WTC11 (cell line): Measurements from ENCODE around the gene RPL11. TPM values are rescaled to one million over a fixed set of nuclear protein-coding genes. Genes with fewer than 3 reads are reported as not detected.

Experiments
- ATAC-seq: fragments of 200-7000 bp; cut with Tn5 transposase; 2 replicates; pipeline ENCODE4 v1.10.0; 2021; ENCODE audit warnings: mild to moderate bottlenecking, moderate library complexity
- CTCF ChIA-PET: fragments of 300-600 bp; sonication (Branson Sonifier 250); formaldehyde crosslinking; loops from one replicate; lab custom pipeline; 2021; ENCODE audit warnings: antibody characterized with exemption; lab: Charles Lee
- POLR2A ChIA-PET: fragments of 350-600 bp; sonication (Branson Sonifier 250); formaldehyde crosslinking; loops from one replicate; lab custom pipeline; 2021; ENCODE audit warnings: antibody characterized with exemption; lab: Charles Lee
- DNase-seq: peaks from one replicate; pipeline ENCODE4 v3.0.0; 2021; ENCODE audit warnings: low spot score
- H3K27ac Mint-ChIP-seq: 2 replicates; pipeline ENCODE4 v1.8.0; 2021; ENCODE audit warnings: mixed read lengths
- H3K27me3 Mint-ChIP-seq: 2 replicates; pipeline ENCODE4 v1.8.0; 2021; ENCODE audit warnings: low read depth, mild to moderate bottlenecking, moderate library complexity, mixed read lengths
- H3K36me3 Mint-ChIP-seq: 2 replicates; pipeline ENCODE4 v1.8.0; 2021; ENCODE audit warnings: mixed read lengths
- H3K4me1 Mint-ChIP-seq: 2 replicates; pipeline ENCODE4 v1.8.0; 2022; ENCODE audit warnings: mixed read lengths
- H3K4me3 Mint-ChIP-seq: 2 replicates; pipeline ENCODE4 v1.8.0; 2021; ENCODE audit warnings: mild to moderate bottlenecking, moderate library complexity, mixed read lengths
- H3K9me3 Mint-ChIP-seq: 2 replicates; pipeline ENCODE4 v1.8.0; 2021; ENCODE audit warnings: mixed read lengths
- CREB1 ChIP-seq: sonication (generic); formaldehyde crosslinking; IDR thresholded peaks from 2 replicates; pipeline ENCODE4 v1.8.0; 2023; ENCODE audit warnings: mild to moderate bottlenecking, missing genetic modification reagents
- CREM ChIP-seq: sonication (generic); formaldehyde crosslinking; IDR thresholded peaks from 2 replicates; pipeline ENCODE4 v1.8.1; 2022; ENCODE audit warnings: mild to moderate bottlenecking, missing genetic modification reagents, moderate library complexity
- ELF4 ChIP-seq: sonication (generic); formaldehyde crosslinking; IDR thresholded peaks from 2 replicates; pipeline ENCODE4 v1.8.1; 2022; ENCODE audit warnings: low read depth, mild to moderate bottlenecking, moderate library complexity, missing genetic modification reagents
- ETV6 ChIP-seq: sonication (generic); formaldehyde crosslinking; IDR thresholded peaks from 2 replicates; pipeline ENCODE4 v1.8.1; 2022; ENCODE audit warnings: mild to moderate bottlenecking, missing genetic modification reagents
- FOXJ3 ChIP-seq: sonication (generic); formaldehyde crosslinking; IDR thresholded peaks from 2 replicates; pipeline ENCODE4 v1.9.0; 2021; ENCODE audit warnings: missing genetic modification reagents, mild to moderate bottlenecking, borderline replicate concordance
- FOXP1 ChIP-seq: sonication (generic); formaldehyde crosslinking; IDR thresholded peaks from 2 replicates; pipeline ENCODE4 v1.8.0; 2022; ENCODE audit warnings: missing genetic modification reagents, mild to moderate bottlenecking, moderate library complexity, borderline replicate concordance
- NR1H2 ChIP-seq: sonication (generic); formaldehyde crosslinking; IDR thresholded peaks from 2 replicates; pipeline ENCODE4 v1.9.0; 2021; ENCODE audit warnings: mild to moderate bottlenecking, moderate library complexity, missing genetic modification reagents
- NR3C1 ChIP-seq: sonication (generic); formaldehyde crosslinking; conservative IDR thresholded peaks from 2 replicates; pipeline ENCODE4 v1.8.1; 2023; ENCODE audit warnings: low read depth, mild to moderate bottlenecking, missing genetic modification reagents
- OVOL2 ChIP-seq: fragments of 250-450 bp; sonication (Bioruptor Pico); IDR thresholded peaks from 2 replicates; pipeline ENCODE4 v1.9.0; 2021; ENCODE audit warnings: mild to moderate bottlenecking, borderline replicate concordance
- TCF7 ChIP-seq: sonication (generic); formaldehyde crosslinking; IDR thresholded peaks from 2 replicates; pipeline ENCODE4 v1.8.0; 2022; ENCODE audit warnings: mild to moderate bottlenecking, low read depth, missing genetic modification reagents, moderate library complexity
- TP53 ChIP-seq: sonication (generic); formaldehyde crosslinking; IDR thresholded peaks from 2 replicates; pipeline ENCODE4 v1.8.1; 2023; ENCODE audit warnings: mild to moderate bottlenecking, missing genetic modification reagents
- ZNF263 ChIP-seq: sonication (generic); formaldehyde crosslinking; IDR thresholded peaks from 2 replicates; pipeline ENCODE4 v1.8.1; 2022; ENCODE audit warnings: low read depth, mild to moderate bottlenecking, moderate library complexity, missing genetic modification reagents
- ZNF416 ChIP-seq: fragments of 250-450 bp; sonication (Bioruptor Pico); IDR thresholded peaks from 2 replicates; pipeline ENCODE4 v1.9.0; 2021; ENCODE audit warnings: mild to moderate bottlenecking, inconsistent platforms
- ZNF423 ChIP-seq: fragments of 250-450 bp; sonication (Bioruptor Pico); IDR thresholded peaks from 2 replicates; pipeline ENCODE4 v2.1.2; 2022; ENCODE audit warnings: mild to moderate bottlenecking, moderate library complexity
- total RNA-seq: library from RNA; stranded (reverse); gene quantifications from 3 replicates; pipeline ENCODE4 v1.2.3, GENCODE V29; 2021
- TF ChIP-seq, protein P1 (sequence below): sonication (generic); formaldehyde crosslinking; IDR thresholded peaks from 2 replicates; pipeline ENCODE4 v1.8.1; 2023; ENCODE audit warnings: mild to moderate bottlenecking, missing genetic modification reagents, moderate library complexity
- TF ChIP-seq, protein P2 (sequence below): sonication (generic); formaldehyde crosslinking; IDR thresholded peaks from 2 replicates; pipeline ENCODE4 v1.8.1; 2022; ENCODE audit warnings: low read depth, missing genetic modification reagents, borderline replicate concordance
- TF ChIP-seq, protein P3 (sequence below): sonication (generic); formaldehyde crosslinking; conservative IDR thresholded peaks from 2 replicates; pipeline ENCODE4 v1.8.1; 2023; ENCODE audit warnings: mild to moderate bottlenecking, low read depth, missing genetic modification reagents, moderate library complexity
- TF ChIP-seq, protein P4 (sequence below): fragments of 250-450 bp; sonication (Bioruptor Pico); IDR thresholded peaks from 2 replicates; pipeline ENCODE4 v1.9.0; 2021; ENCODE audit warnings: moderate library complexity, mild to moderate bottlenecking, inconsistent platforms, borderline replicate concordance
- TF ChIP-seq, protein P5 (sequence below): fragments of 250-450 bp; sonication (Bioruptor Pico); conservative IDR thresholded peaks from 2 replicates; pipeline ENCODE4 v1.9.0; 2021; ENCODE audit warnings: mild to moderate bottlenecking
- TF ChIP-seq, protein P6 (sequence below): fragments of 250-450 bp; sonication (Bioruptor Pico); IDR thresholded peaks from 2 replicates; pipeline ENCODE4 v1.9.0; 2021; ENCODE audit warnings: mild to moderate bottlenecking, borderline replicate concordance
- TF ChIP-seq, protein P7 (sequence below): sonication (generic); formaldehyde crosslinking; IDR thresholded peaks from 2 replicates; pipeline ENCODE4 v1.8.1; 2022; ENCODE audit warnings: mild to moderate bottlenecking, moderate library complexity, missing genetic modification reagents

The RPL11 gene
- total RNA-seq, 1 experiment from 2014 or later = 1,406 TPM

DNA sequence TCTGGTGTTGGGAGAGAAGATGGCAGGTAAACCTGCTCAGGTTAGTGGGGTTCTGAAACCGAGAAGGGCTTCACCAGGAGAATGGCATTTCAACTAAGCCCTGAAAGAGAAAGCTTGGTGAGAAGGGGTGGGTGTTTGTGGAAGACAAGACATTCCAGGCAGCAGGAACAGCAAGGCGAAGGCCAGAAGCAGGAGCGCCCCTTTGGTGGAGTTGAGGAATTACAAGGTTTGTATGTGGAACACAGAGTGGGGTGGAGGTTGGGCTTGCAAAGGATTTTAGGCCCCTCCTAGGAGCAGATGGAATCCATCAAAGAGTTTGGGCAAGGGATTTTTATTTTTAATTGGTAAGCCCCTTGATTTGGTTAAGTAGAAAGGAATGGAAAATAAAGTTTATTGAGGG, 26.9 kb downstream of the RPL11 start (continued):
- TF ChIP-seq CREM (CRISPR knock-in tag) = no peak
- TF ChIP-seq, protein P1, sequence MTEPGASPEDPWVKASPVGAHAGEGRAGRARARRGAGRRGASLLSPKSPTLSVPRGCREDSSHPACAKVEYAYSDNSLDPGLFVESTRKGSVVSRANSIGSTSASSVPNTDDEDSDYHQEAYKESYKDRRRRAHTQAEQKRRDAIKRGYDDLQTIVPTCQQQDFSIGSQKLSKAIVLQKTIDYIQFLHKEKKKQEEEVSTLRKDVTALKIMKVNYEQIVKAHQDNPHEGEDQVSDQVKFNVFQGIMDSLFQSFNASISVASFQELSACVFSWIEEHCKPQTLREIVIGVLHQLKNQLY (CRISPR knock-in tag) = no peak
- no peak for TF ChIP-seq FOXP1 (CRISPR knock-in tag)
- no peak for TF ChIP-seq TCF7
- TF ChIP-seq OVOL2 (CRISPR knock-in tag) = no peak

DNA sequence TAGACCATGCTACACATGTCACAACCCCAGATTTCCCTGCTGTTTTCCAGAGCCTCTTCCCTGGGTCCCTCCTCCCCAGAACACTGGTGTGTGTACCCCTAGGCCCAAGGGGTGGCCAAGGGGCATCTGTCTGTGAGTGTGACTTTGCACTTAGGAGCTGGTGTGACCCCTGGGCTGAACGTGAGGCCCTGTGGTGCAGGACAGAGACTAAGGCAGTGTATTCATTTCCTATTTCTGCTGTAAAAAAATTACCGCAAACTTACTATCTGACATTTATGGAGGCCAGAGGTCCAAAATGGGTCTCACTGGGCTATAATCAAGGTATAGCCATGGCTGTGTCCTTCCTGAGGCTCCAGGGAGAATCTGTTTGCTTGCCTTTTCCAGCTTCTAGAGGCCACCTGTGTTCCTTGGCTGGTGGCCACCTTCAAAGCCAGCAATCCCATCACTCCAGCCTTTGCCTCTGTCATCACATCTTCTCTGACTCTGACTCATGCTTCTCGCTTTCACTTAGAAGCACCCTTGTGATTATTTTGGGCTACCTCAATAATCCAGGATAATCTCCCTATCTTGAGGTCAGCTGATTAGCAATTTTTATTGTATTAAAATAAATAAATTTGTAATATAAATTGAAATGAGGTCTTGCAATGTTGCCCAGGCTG, 27.7 kb downstream of the RPL11 start:
- CTCF ChIA-PET = interaction anchor here (1.1 to 2.7 kb wide), 7 partner anchors 8 to 82 kb away, joined by 4 to 14 read pairs (median 7); no protein-coding TSS in a partner anchor
- no peaks in the 10 kb centered on the region for H3K36me3 Mint-ChIP-seq
- DNase-seq (no peak), ATAC-seq (no peak)
- H3K4me3 Mint-ChIP-seq = no peak overlapping the region
- peaks cover 8% of the 10 kb centered on the region for H3K4me1 Mint-ChIP-seq
- POLR2A ChIA-PET = no interaction called here
- H3K27me3 Mint-ChIP-seq = no peaks in the 10 kb centered on the region
- H3K27ac Mint-ChIP-seq = no peak overlapping the region
- no peaks in the 10 kb centered on the region for H3K9me3 Mint-ChIP-seq
- TF ChIP-seq ETV6 (CRISPR knock-in tag) (no peak), TCF7 (no peak), ZNF263 (CRISPR knock-in tag) (no peak), ELF4 (CRISPR knock-in tag) (no peak), ZNF423 (CRISPR knock-in tag) (no peak), TP53 (CRISPR knock-in tag) (no peak), CREB1 (CRISPR knock-in tag) (no peak), ZNF416 (no peak), FOXJ3 (CRISPR knock-in tag) (no peak), NR3C1 (CRISPR knock-in tag) (no peak), NR1H2 (CRISPR knock-in tag) (no peak)
- TF ChIP-seq, protein P2, sequence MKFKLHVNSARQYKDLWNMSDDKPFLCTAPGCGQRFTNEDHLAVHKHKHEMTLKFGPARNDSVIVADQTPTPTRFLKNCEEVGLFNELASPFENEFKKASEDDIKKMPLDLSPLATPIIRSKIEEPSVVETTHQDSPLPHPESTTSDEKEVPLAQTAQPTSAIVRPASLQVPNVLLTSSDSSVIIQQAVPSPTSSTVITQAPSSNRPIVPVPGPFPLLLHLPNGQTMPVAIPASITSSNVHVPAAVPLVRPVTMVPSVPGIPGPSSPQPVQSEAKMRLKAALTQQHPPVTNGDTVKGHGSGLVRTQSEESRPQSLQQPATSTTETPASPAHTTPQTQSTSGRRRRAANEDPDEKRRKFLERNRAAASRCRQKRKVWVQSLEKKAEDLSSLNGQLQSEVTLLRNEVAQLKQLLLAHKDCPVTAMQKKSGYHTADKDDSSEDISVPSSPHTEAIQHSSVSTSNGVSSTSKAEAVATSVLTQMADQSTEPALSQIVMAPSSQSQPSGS = no peak
- TF ChIP-seq, protein P3, sequence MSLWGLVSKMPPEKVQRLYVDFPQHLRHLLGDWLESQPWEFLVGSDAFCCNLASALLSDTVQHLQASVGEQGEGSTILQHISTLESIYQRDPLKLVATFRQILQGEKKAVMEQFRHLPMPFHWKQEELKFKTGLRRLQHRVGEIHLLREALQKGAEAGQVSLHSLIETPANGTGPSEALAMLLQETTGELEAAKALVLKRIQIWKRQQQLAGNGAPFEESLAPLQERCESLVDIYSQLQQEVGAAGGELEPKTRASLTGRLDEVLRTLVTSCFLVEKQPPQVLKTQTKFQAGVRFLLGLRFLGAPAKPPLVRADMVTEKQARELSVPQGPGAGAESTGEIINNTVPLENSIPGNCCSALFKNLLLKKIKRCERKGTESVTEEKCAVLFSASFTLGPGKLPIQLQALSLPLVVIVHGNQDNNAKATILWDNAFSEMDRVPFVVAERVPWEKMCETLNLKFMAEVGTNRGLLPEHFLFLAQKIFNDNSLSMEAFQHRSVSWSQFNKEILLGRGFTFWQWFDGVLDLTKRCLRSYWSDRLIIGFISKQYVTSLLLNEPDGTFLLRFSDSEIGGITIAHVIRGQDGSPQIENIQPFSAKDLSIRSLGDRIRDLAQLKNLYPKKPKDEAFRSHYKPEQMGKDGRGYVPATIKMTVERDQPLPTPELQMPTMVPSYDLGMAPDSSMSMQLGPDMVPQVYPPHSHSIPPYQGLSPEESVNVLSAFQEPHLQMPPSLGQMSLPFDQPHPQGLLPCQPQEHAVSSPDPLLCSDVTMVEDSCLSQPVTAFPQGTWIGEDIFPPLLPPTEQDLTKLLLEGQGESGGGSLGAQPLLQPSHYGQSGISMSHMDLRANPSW (CRISPR knock-in tag) = no peak
- TF ChIP-seq, protein P4, sequence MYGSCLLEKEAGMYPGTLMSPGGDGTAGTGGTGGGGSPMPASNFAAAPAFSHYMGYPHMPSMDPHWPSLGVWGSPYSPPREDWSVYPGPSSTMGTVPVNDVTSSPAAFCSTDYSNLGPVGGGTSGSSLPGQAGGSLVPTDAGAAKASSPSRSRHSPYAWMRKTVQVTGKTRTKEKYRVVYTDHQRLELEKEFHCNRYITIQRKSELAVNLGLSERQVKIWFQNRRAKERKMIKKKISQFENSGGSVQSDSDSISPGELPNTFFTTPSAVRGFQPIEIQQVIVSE (CRISPR knock-in tag) = no peak
- TF ChIP-seq, protein P5, sequence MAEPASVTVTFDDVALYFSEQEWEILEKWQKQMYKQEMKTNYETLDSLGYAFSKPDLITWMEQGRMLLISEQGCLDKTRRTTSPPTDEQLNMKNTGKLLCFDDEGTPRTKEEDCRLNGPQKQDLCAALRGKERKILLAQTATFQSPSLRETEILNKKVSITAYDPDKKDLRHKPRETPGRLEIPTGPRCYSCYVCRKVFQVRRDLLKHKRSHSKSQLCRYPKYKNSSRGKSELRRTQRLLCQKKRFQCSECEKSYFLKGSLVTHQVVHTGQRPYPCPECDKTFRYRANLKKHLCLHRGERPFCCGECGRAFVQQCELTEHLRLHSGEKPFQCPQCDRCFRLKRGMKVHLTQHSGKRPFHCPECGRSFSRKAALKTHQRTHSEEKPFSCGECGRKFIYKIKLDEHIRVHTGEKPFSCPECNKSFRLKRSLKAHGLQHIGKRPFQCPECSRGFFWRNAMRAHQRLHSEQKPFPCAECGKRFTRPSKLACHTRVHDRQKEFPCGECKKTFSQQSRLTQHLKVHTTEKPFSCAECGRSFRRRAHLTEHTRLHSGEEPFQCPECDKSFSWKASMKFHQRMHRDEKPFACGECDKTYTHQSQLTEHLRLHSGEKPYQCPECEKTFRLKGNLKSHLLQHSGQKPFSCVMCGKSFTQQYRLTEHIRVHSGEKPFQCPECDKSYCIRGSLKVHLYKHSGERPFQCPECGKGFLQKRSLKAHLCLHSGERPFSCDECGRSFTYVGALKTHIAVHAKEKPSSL (CRISPR knock-in tag) = no peak
- TF ChIP-seq, protein P6, sequence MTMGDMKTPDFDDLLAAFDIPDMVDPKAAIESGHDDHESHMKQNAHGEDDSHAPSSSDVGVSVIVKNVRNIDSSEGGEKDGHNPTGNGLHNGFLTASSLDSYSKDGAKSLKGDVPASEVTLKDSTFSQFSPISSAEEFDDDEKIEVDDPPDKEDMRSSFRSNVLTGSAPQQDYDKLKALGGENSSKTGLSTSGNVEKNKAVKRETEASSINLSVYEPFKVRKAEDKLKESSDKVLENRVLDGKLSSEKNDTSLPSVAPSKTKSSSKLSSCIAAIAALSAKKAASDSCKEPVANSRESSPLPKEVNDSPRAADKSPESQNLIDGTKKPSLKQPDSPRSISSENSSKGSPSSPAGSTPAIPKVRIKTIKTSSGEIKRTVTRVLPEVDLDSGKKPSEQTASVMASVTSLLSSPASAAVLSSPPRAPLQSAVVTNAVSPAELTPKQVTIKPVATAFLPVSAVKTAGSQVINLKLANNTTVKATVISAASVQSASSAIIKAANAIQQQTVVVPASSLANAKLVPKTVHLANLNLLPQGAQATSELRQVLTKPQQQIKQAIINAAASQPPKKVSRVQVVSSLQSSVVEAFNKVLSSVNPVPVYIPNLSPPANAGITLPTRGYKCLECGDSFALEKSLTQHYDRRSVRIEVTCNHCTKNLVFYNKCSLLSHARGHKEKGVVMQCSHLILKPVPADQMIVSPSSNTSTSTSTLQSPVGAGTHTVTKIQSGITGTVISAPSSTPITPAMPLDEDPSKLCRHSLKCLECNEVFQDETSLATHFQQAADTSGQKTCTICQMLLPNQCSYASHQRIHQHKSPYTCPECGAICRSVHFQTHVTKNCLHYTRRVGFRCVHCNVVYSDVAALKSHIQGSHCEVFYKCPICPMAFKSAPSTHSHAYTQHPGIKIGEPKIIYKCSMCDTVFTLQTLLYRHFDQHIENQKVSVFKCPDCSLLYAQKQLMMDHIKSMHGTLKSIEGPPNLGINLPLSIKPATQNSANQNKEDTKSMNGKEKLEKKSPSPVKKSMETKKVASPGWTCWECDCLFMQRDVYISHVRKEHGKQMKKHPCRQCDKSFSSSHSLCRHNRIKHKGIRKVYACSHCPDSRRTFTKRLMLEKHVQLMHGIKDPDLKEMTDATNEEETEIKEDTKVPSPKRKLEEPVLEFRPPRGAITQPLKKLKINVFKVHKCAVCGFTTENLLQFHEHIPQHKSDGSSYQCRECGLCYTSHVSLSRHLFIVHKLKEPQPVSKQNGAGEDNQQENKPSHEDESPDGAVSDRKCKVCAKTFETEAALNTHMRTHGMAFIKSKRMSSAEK (CRISPR knock-in tag) = no peak
- TF ChIP-seq, protein P7, sequence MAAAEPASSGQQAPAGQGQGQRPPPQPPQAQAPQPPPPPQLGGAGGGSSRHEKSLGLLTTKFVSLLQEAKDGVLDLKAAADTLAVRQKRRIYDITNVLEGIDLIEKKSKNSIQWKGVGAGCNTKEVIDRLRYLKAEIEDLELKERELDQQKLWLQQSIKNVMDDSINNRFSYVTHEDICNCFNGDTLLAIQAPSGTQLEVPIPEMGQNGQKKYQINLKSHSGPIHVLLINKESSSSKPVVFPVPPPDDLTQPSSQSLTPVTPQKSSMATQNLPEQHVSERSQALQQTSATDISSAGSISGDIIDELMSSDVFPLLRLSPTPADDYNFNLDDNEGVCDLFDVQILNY (CRISPR knock-in tag) = no peak
- TF ChIP-seq, protein P1 (CRISPR knock-in tag) = no peak
